ENCODE results near the gene CYFIP2. TPM values are rescaled to one million over a fixed set of nuclear protein-coding genes. Genes with fewer than 3 reads are reported as not detected.

Gene CYFIP2
- total and polyA plus RNA-seq, 2 of the 8 experiments (the other 6 are each of a cell fraction or from before 2014, with no cell fraction given): 45.1 to 80.6 TPM

DNA sequence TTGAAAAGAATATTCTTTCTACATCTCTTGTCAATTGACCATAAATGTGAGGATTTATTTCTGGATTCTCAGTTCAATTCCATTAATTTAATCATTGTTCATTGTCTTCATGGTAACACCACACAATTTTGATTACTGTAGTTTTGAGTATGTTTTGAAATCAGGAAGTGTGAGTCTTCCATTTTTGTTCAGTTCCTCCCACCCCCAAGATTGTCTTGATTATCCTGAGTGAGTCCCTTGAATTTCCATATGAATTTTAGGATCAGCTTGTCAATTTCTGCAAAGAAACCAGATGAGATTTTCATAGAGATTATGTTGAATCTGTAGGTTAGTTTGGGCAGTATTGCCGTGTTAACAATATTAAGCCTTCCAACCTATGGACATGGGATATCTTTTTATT is 9.5 kb downstream of the CYFIP2 start:
- Histone ChIP-seq H2BK5ac (ENCODE audit: low read depth, low read length) (no peak overlapping the region), H4K8ac (ENCODE audit: extremely low read depth, insufficient read depth, low read length) (no peak overlapping the region), H3K9ac (replicated peaks in 1 of 4; ENCODE audit: extremely low read depth in 1 of 4, low read depth in 3 of 4, low read length in 3 of 4) (no peak overlapping the region), H4K5ac (ENCODE audit: insufficient read length, low read depth, low read length) (no peak overlapping the region), H3K27ac (ENCODE audit: low read depth, low read length) (no peak overlapping the region), H3K4me2 (ENCODE audit: insufficient read depth in 1 of 2, low read depth in 2 of 2, low read length in 2 of 2) (no peak overlapping the region), H2AK5ac (ENCODE audit: low read depth, low read length) (no peak overlapping the region), H3K79me2 (ENCODE audit: control insufficient read depth in 1 of 2, insufficient read depth in 2 of 2, low read length in 2 of 2) (peaks cover 0 to 82% of the 10 kb centered on the region in 2 experiments; a peak in 2 of 4 replicates), H3K79me1 (ENCODE audit: low read depth, low read length) (peaks cover 2% of the 10 kb centered on the region; the same call in 1 of the 2 replicates), H3K36me3 (ENCODE audit: control insufficient read depth in 2 of 4, insufficient read depth in 4 of 4, low read length in 3 of 4) (no peaks in the 10 kb centered on the region), H3K9me3 (ENCODE audit: insufficient read depth in 2 of 2, low read depth in 1 of 2, low read length in 1 of 2) (no peaks in the 10 kb centered on the region), H2BK20ac (ENCODE audit: low read length) (no peak overlapping the region), H3K56ac (replicated peaks; ENCODE audit: insufficient read length, low read depth, low read length) (no peak overlapping the region), H3K4me3 (ENCODE audit: extremely low read depth in 1 of 4, insufficient read depth in 2 of 4, low read depth in 3 of 4, low read length in 4 of 4) (no peak overlapping the region), H2BK120ac (replicated peaks; ENCODE audit: low read depth, low read length) (no peak overlapping the region), H3K14ac (ENCODE audit: insufficient read length) (no peak overlapping the region), H2BK12ac (ENCODE audit: low read depth, low read length) (no peak overlapping the region), H4K91ac (replicated peaks; ENCODE audit: insufficient read length, low read length) (no peak overlapping the region), H3K18ac (ENCODE audit: extremely low read depth, low read length) (no peak overlapping the region), H3K4ac (replicated peaks; ENCODE audit: insufficient read length, low read depth, low read length) (no peak overlapping the region), H2BK15ac (ENCODE audit: low read length) (no peak overlapping the region), H2AFZ (ENCODE audit: low read length) (no peak overlapping the region), H3K23ac (ENCODE audit: insufficient read length) (no peak overlapping the region), H3K27me3 (replicated peaks in 1 of 4; ENCODE audit: control insufficient read depth in 3 of 4, extremely low read depth in 1 of 4, insufficient read depth in 3 of 4, low read length in 3 of 4) (no peaks in the 10 kb centered on the region), H3K4me1 (replicated peaks in 1 of 4; ENCODE audit: control insufficient read depth in 3 of 4, insufficient read depth in 4 of 4, low read length in 3 of 4) (no peaks in the 10 kb centered on the region), H3K23me2 (ENCODE audit: low read depth, low read length) (no peaks in the 10 kb centered on the region), H4K20me1 (replicated peaks in 1 of 2; ENCODE audit: control insufficient read depth in 1 of 2, insufficient read depth in 2 of 2, low read length in 2 of 2) (peaks cover 0 to 5% of the 10 kb centered on the region in 2 experiments)
- DNase-seq (ENCODE audit: low read depth in 1 of 2, low spot score in 2 of 2) (no peak), FAIRE-seq (no peak)
- WGBS, 2 experiments (ENCODE audit: extremely low coverage in 1 of 2, insufficient coverage in 1 of 2, insufficient read length in 1 of 2, insufficient replicate concordance in 2 of 2, low coverage in 1 of 2, low lambda C conversion rate in 2 of 2, missing lambda C conversion rate in 1 of 2): 81% methylated on average over 1 of the region's 1 CpG; no CpG with 5 or more reads in 1 of the 2 experiments
- CTCF ChIA-PET (ENCODE audit: partially characterized antibody): interaction anchor here (1.2 to 2.4 kb wide), 2 partner anchors 22 to 29 kb away, joined by 5 to 9 read pairs; no protein-coding TSS in a partner anchor
- POLR2A ChIA-PET (ENCODE audit: partially characterized antibody): no interaction called here
- TF ChIP-seq TCF12 (IDR thresholded peaks at IDR 0.05; ENCODE audit: low read depth, low read length) (no peak), CBX5 (IDR thresholded peaks at IDR 0.05; ENCODE audit: low read depth, low read length) (no peak), JUN (IDR thresholded peaks at IDR 0.05; ENCODE audit: low read depth, low read length) (no peak), KDM5A (IDR thresholded peaks at IDR 0.05; ENCODE audit: low read length) (no peak), YY1 (IDR thresholded peaks at IDR 0.05; ENCODE audit: low read depth, low read length) (no peak), TAF7 (optimal IDR thresholded peaks at IDR 0.05; ENCODE audit: borderline replicate concordance, low read depth, low read length) (no peak), GABPA (IDR thresholded peaks at IDR 0.05; ENCODE audit: borderline replicate concordance, insufficient read depth, low read length) (no peak), SP4 (IDR thresholded peaks at IDR 0.05; ENCODE audit: low read length) (no peak), POLR2AphosphoS5 (IDR thresholded peaks at IDR 0.05; ENCODE audit: low read depth, low read length) (no peak), TAF1 (IDR thresholded peaks at IDR 0.05; ENCODE audit: low read depth, low read length) (no peak), SP2 (IDR thresholded peaks at IDR 0.05; ENCODE audit: low read length) (no peak), EZH2 (IDR thresholded peaks at IDR 0.05; ENCODE audit: low read depth, low read length, severe bottlenecking) (no peak), KDM1A (IDR thresholded peaks at IDR 0.05; ENCODE audit: borderline replicate concordance, low read length) (no peak), HDAC6 (IDR thresholded peaks at IDR 0.05; ENCODE audit: low read depth, low read length) (no peak)
- TF ChIP-seq, protein P1, sequence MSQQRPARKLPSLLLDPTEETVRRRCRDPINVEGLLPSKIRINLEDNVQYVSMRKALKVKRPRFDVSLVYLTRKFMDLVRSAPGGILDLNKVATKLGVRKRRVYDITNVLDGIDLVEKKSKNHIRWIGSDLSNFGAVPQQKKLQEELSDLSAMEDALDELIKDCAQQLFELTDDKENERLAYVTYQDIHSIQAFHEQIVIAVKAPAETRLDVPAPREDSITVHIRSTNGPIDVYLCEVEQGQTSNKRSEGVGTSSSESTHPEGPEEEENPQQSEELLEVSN (IDR thresholded peaks at IDR 0.05): no peak

Data from H1 (cell line).